K562 (cell line): ENCODE data around the gene OSCP1. TPM values are rescaled to one million over a fixed set of nuclear protein-coding genes. Genes with fewer than 3 reads are reported as not detected.

Source experiments
- ARID3B ChIP-seq: fragments of 250-450 bp; sonication (Bioruptor Pico); IDR thresholded peaks from 2 replicates; pipeline ENCODE4 v1.4.0; 2020; ENCODE audit warnings: borderline replicate concordance
- CREB5 ChIP-seq: fragments of 250-450 bp; sonication (Bioruptor Pico); IDR thresholded peaks from 2 replicates; pipeline ENCODE4 v1.5.0; 2020; ENCODE audit warnings: mild to moderate bottlenecking
- DEAF1 ChIP-seq: fragments of 450-650 bp; formaldehyde crosslinking; IDR thresholded peaks from 2 replicates; pipeline ENCODE4 v1.4.0; 2020; ENCODE audit warnings: mild to moderate bottlenecking, moderate library complexity
- E2F1 ChIP-seq: sonication (generic); formaldehyde crosslinking; IDR thresholded peaks from 2 replicates; pipeline ENCODE4 v1.8.1; 2023; ENCODE audit warnings: mild to moderate bottlenecking, missing genetic modification reagents, moderate library complexity
- RBM22 ChIP-seq: fragments of 200-400 bp; formaldehyde crosslinking; IDR thresholded peaks from 2 replicates; pipeline ENCODE4 v1.6.1; 2018; ENCODE audit warnings: low read length, low read depth; ENCODE audit not compliant: poor library complexity, severe bottlenecking
- RCOR1 ChIP-seq, 2 experiments: IDR thresholded peaks; 2 replicates each; pipeline ENCODE4 v1.6.1; 2012; ENCODE audit warnings: low read depth in 2 of 2, low read length in 2 of 2, borderline replicate concordance in 1 of 2, improper control_type of control experiment in 1 of 2
- RERE ChIP-seq: sonication (generic); formaldehyde crosslinking; IDR thresholded peaks from 2 replicates; pipeline ENCODE4 v1.8.0; 2023; ENCODE audit warnings: missing genetic modification reagents, mild to moderate bottlenecking, borderline replicate concordance
- TBL1XR1 ChIP-seq, 2 experiments: IDR thresholded peaks; 2 replicates each; pipeline ENCODE4 v1.6.1; 2012; ENCODE audit warnings: improper control_type of control experiment in 2 of 2, low read length in 2 of 2, mild to moderate bottlenecking in 1 of 2
- ZNF280B ChIP-seq: fragments of 250-450 bp; sonication (Bioruptor Pico); IDR thresholded peaks from 2 replicates; pipeline ENCODE4 v1.5.1; 2021; ENCODE audit warnings: mild to moderate bottlenecking
- ZNF395 ChIP-seq: fragments of 200-800 bp; sonication (Bioruptor generic); IDR thresholded peaks from 2 replicates; pipeline ENCODE4 v1.6.1; 2017; ENCODE audit warnings: missing genetic modification characterization, missing compliant biosample characterization
- ZNF583 ChIP-seq: fragments of 250-450 bp; sonication (Bioruptor Pico); IDR thresholded peaks from 2 replicates; pipeline ENCODE4 v1.4.0; 2020
- polyA plus RNA-seq, 8 experiments: library from polyadenylated mRNA; depleted of rRNA in 4 of 8; stranded (reverse) in 5 of 8; unstranded in 3 of 8; fragments of >200 nt; fragmentation: Nextera tagmentation in 2 of 8; fragmentation: Illumina TruSeq in 1 of 8; extraction: Ambion mirVana in 2 of 8; extraction: Trizol in 1 of 8; gene quantifications; 2 replicates each; pipeline versions ENCODE4 v1.2.1 to v1.2.3, GENCODE V29; 2011 to 2014; ENCODE audit warnings: inconsistent platforms in 1 of 8, missing spikeins in 1 of 8
- total RNA-seq, 7 experiments: library from RNA; depleted of rRNA in 6 of 7; stranded (reverse); fragments of >200 nt in 6 of 7; fragmentation: Illumina TruSeq in 2 of 7; extraction: Trizol in 2 of 7; gene quantifications; 2 replicates each; pipeline versions ENCODE4 v1.2.1 to v1.2.3, GENCODE V29; 2011 to 2021; ENCODE audit warnings: low replicate concordance in 1 of 7

Gene OSCP1
- total and polyA plus RNA-seq, 9 of the 15 experiments (the other 6 are each of a cell fraction or from before 2014, with no cell fraction given), result 0.15 to 0.40 (median 0.33) TPM; not detected in 5

GRCh38 chr1:36492491-36492890, 42.2 kb upstream of the OSCP1 start (continued):
- no peak for TF ChIP-seq E2F1
- no peak for TF ChIP-seq DEAF1 (CRISPR knock-in tag)
- no peak for TF ChIP-seq CREB5 (CRISPR knock-in tag)
- no peak for TF ChIP-seq RERE (CRISPR knock-in tag)
- no peak for TF ChIP-seq ZNF583
- peak; percentile 66 to 96; a peak in 3 of 4 replicates for TF ChIP-seq RCOR1 (IDR thresholded peaks at IDR 0.05; ENCODE audit: borderline replicate concordance in 1 of 2, low read depth in 2 of 2, low read length in 2 of 2)
- TF ChIP-seq ZNF280B (CRISPR knock-in tag), result no peak
- TF ChIP-seq TBL1XR1 (IDR thresholded peaks at IDR 0.05; ENCODE audit: low read length in 2 of 2), result peak in 1 of 2 experiments; percentile 56; a peak in 2 of 4 replicates
- TF ChIP-seq RBM22, result no peak
- TF ChIP-seq ZNF395, result peak; percentile 78
- no peak for TF ChIP-seq ARID3B (CRISPR knock-in tag)
